Activated naive CD8-positive, alpha-beta T cell (primary cell): ENCODE results near the gene CDC16.

Source experiments
- H3K27ac Mint-ChIP-seq: one replicate; pipeline ENCODE4 v1.8.0; 2021; ENCODE audit warnings: mixed read lengths
- H3K27me3 Mint-ChIP-seq: one replicate; pipeline ENCODE4 v1.8.0; 2021; ENCODE audit warnings: mixed read lengths
- H3K36me3 Mint-ChIP-seq: one replicate; pipeline ENCODE4 v1.8.0; 2021; ENCODE audit warnings: mixed read lengths
- H3K4me1 Mint-ChIP-seq: one replicate; pipeline ENCODE4 v1.8.0; 2021; ENCODE audit warnings: low read depth, mixed read lengths
- H3K4me3 Mint-ChIP-seq: one replicate; pipeline ENCODE4 v1.8.0; 2021; ENCODE audit warnings: mild to moderate bottlenecking, mixed read lengths
- H3K9me3 Mint-ChIP-seq: one replicate; pipeline ENCODE4 v1.8.0; 2021; ENCODE audit warnings: low read depth, mixed read lengths

Gene CDC16

DNA sequence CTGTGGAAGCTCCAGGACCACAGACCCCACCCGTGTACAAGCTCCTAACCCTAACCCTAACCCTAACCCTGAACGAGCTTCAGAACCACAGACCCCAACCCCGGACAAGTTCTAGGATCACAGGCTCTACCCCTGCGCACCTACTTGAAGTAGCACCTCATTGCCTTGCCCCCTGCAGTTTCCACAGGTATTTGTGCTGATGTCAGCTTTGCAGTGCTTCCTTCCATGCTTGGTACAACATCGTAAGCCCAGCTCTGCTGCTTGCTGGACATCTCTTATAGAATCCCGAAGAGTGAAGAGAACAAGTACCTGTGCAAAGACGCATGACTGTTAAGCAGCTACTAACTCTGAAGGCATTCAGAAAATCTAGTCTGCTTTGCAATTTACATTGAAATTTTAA, 20.7 kb upstream of the CDC16 start:
- no peaks in the 10 kb centered on the region for H3K27me3 Mint-ChIP-seq
- H3K4me1 Mint-ChIP-seq = peaks cover 51% of the 10 kb centered on the region
- H3K9me3 Mint-ChIP-seq = no peaks in the 10 kb centered on the region
- no peak overlapping the region for H3K4me3 Mint-ChIP-seq
- H3K36me3 Mint-ChIP-seq = no peaks in the 10 kb centered on the region
- H3K27ac Mint-ChIP-seq = no peak overlapping the region

DNA sequence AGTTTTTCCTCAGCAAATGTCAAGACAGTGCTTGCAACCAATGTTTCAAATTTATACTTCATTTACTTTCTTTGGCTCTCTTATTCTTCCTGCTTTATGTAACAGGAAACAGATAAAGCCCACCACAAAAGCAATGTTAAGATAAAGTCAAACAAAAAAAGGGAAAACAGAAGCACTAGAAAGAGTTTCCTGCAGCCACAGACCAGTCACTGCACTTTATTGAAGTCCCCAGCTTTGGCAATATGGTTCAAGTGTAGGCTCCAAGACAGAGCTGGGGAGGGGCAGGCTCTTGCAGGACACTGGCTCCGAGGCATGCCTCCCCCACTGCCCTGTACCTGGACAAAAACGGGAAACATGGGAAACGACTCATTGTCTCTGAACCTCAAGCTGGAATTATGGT, 15.3 kb upstream of the CDC16 start:
- Mint-ChIP-seq H3K4me1 (peaks cover 78% of the 10 kb centered on the region), H3K27me3 (no peaks in the 10 kb centered on the region), H3K4me3 (peak overlapping the region; percentile 8), H3K9me3 (no peaks in the 10 kb centered on the region), H3K27ac (peak overlapping the region; percentile 48), H3K36me3 (no peaks in the 10 kb centered on the region)

DNA sequence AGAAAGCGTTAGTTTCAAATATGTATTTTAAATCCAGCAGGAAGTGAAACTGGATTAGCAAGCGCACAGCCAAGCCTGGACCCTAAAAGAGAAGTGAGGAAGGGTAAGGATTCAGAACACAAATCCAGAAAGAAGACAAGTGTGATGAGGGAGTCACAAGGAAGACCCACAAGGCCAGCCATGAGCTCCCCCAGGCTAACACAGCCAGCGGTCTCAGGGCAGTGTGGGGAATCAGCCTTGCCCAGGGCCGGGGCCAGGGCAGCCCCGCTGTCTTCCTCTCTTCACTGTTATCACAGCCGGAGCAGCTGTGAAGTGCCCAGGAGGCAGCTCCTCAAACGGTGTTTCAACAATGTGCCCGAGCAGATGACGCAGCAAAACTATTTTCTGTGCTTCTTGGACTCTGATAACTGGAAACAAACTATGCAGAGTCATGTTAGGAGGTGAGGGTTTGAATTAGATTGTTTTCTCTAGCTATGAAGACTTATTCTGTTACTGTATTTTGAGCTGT, 12.2 kb upstream of the CDC16 start:
- Mint-ChIP-seq H3K4me1 (peaks cover 87% of the 10 kb centered on the region), H3K27ac (peak overlapping the region; percentile 52), H3K4me3 (no peak overlapping the region)

DNA sequence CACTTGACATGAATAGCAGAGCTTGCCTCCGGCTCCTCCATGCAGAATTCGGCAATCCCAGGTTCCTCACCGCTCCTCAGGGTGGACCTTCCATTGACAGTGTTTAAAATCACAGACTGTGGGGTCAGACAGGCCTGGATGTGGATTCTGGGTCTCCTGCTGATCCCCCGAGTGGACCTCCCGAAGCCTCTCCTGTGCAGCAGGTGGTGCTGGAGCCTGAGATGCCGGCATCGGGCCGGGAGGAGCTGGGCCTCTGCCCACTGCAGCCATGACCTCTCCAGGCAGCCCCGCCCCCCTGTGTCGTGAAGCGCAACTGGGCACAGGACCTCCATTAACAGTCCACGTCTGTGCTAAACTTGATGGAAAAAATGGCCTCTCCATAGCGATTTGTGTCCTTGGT, 10.5 kb upstream of the CDC16 start:
- Mint-ChIP-seq H3K27ac (peak overlapping the region; percentile 89), H3K4me3 (no peak overlapping the region), H3K9me3 (no peaks in the 10 kb centered on the region), H3K4me1 (peaks cover 74% of the 10 kb centered on the region), H3K36me3 (no peaks in the 10 kb centered on the region), H3K27me3 (no peaks in the 10 kb centered on the region)

More for the DNA sequence above, 12.2 kb upstream of the CDC16 start:
- Mint-ChIP-seq H3K36me3 (no peaks in the 10 kb centered on the region), H3K9me3 (no peaks in the 10 kb centered on the region), H3K27me3 (no peaks in the 10 kb centered on the region)

DNA sequence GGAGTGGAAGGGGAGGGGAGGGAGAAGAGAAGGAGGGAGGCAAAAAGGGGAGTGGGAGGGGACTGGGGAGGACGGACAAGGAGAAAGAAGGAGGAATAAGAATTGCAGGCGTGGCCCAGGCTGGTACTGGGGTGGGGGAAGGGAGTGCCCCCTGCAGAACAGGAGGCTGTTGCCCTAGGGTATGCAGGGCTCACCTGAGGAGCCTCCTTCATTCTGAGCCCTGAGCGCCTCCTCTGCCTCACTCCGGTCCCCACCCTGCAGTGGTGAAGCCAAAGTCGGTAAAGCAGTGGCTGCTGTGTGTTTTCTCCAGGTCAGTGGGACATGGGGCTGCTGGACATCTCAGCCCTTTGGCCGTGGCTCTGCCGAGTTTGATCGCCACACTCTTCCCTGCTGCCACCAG, 9.1 kb upstream of the CDC16 start:
- peak overlapping the region; percentile 46 for H3K27ac Mint-ChIP-seq
- peaks cover 2% of the 10 kb centered on the region for H3K27me3 Mint-ChIP-seq
- H3K9me3 Mint-ChIP-seq = no peaks in the 10 kb centered on the region
- no peak overlapping the region for H3K4me3 Mint-ChIP-seq
- H3K36me3 Mint-ChIP-seq = no peaks in the 10 kb centered on the region
- peaks cover 64% of the 10 kb centered on the region for H3K4me1 Mint-ChIP-seq

DNA sequence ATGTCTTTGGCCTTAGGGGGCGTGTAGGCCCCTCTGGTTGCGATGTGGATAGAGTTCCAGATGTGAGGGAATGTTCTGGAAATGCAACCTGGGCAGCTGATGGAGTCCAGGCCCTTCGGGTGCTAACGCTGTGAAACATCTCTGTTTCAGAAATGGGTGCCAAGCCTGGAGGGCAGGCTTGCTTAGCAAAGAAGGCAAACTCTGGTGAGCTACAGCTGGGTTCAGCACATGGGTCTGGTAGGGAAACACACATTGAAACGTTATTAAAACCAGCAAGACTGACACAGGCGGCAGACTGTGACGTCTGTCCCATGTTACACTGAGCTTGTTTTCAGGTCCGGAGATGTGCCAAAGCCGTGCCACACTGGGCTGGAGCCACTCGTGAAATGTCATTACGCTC, 8.6 kb upstream of the CDC16 start:
- peaks cover 2% of the 10 kb centered on the region for H3K27me3 Mint-ChIP-seq
- peak overlapping the region; percentile 46 for H3K27ac Mint-ChIP-seq
- no peaks in the 10 kb centered on the region for H3K36me3 Mint-ChIP-seq
- H3K9me3 Mint-ChIP-seq = no peaks in the 10 kb centered on the region
- no peak overlapping the region for H3K4me3 Mint-ChIP-seq
- peaks cover 60% of the 10 kb centered on the region for H3K4me1 Mint-ChIP-seq

DNA sequence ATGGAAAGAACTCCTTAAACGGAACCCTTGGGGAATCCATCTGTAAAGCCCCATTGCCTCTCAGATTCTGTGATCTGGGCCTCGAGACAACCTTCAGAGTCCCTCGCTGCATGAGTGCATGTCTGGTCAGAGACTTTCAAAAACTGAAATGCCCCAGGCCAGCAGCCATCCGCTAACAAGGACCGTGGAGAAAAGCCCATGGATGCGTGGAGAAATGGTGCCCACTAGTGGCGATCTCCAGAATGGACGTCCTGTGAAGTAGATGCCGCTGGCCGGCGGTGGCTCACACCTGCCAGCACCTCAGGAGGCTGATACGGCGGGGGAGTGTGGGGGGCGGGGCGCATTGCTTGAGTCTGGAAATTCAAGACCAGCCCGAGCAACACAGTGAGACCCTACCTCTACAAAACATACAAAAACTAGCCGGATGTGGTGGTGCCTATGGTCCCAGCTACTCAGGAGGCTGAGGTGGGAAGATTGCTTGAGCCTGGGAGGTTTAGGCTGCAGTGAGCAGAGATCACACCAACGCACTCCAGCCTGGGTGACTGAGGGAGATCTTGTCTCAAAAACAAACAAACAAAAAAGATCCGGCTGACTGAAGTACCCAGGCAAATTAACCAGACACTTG, 7.9 kb upstream of the CDC16 start:
- peak overlapping the region; percentile 43 for H3K4me3 Mint-ChIP-seq
- peaks cover 52% of the 10 kb centered on the region for H3K4me1 Mint-ChIP-seq
- no peak overlapping the region for H3K27ac Mint-ChIP-seq

DNA sequence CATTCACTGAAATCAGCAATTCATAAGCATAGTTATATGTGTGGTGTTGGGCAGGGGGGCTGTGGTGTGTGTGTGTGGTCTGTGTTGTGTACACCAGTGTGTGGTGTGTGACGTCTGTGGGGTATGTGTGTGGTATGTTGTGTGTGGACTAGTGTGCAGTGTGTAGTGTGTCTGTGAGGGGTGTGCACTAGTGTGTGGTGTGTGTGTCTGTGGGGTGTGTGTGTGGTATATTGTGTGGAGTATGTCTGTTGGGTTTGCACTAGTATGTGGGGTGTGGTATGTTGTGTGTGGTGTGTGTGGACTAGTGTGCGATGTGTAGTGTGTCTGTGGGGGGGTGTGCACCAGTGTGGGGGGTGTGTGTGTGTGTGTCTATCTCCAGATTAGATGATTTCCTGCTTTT, 7.2 kb upstream of the CDC16 start:
- Mint-ChIP-seq H3K4me1 (peaks cover 45% of the 10 kb centered on the region), H3K36me3 (no peaks in the 10 kb centered on the region), H3K9me3 (no peaks in the 10 kb centered on the region), H3K27ac (peak overlapping the region; percentile 2), H3K27me3 (peaks cover 2% of the 10 kb centered on the region), H3K4me3 (no peak overlapping the region)

More for the DNA sequence above, 7.9 kb upstream of the CDC16 start:
- H3K9me3 Mint-ChIP-seq = no peaks in the 10 kb centered on the region
- H3K36me3 Mint-ChIP-seq = no peaks in the 10 kb centered on the region
- peaks cover 2% of the 10 kb centered on the region for H3K27me3 Mint-ChIP-seq

DNA sequence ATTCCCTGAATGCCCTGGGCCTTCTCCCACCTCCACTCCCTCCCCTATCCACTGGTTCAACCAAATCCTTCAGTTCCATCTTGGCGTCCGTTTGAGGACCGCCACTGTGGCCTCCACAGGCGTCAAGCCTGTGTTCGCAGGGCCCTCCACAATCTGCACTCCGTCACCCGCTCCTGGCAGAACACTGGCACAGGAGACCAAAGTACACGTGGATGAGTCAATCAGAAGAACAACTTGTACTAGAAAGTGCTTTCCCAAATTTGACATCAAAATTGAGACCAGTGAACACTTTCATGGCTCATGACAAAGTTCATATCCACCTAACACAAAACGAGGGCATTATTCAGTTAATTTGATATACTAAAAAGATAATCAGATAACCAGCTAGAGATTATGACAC, 6.5 kb upstream of the CDC16 start:
- Mint-ChIP-seq H3K9me3 (no peaks in the 10 kb centered on the region), H3K27me3 (peaks cover 2% of the 10 kb centered on the region), H3K4me3 (no peak overlapping the region), H3K36me3 (no peaks in the 10 kb centered on the region), H3K4me1 (peaks cover 41% of the 10 kb centered on the region), H3K27ac (no peak overlapping the region)

DNA sequence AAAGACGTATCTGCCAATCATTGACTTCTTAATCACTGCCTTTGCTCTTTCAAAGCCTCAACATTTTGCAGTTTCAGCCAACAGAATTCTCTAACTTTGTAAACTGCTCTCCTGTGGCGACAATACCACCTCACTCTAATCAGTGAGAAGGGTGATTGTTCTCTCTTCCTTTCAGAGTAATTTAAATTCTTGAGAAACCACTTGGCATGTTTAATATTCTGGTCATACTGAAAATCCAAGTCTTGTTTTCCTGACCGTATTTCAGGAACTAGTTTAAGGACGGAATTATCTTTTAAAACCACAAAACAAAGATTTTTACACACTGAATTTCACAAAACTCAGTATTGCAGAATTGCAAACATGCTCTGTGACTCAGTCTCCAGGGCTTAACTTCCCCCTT, 5.2 kb upstream of the CDC16 start:
- Mint-ChIP-seq H3K27ac (no peak overlapping the region), H3K4me3 (no peak overlapping the region), H3K9me3 (no peaks in the 10 kb centered on the region), H3K36me3 (no peaks in the 10 kb centered on the region), H3K27me3 (peaks cover 2% of the 10 kb centered on the region), H3K4me1 (peaks cover 38% of the 10 kb centered on the region)

DNA sequence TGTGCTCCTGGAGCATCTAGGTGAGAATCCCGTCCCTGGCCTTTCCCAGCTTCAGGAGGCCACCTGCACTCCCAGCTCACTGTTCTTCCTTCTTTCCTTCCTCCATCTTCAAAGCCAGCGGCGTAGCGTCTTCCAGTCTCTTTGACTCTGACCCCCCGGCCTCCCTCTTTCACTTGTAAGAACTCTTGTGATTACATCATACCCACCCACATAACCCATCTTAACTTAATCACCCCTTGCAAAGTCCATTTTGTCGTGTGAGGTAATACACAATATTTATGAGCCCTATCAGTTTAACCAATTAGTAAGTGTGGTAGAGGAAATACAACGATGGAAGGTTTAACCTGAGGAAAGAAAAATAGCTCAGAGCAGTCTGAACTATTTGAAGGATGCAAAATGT, 4.6 kb upstream of the CDC16 start:
- peaks cover 2% of the 10 kb centered on the region for H3K27me3 Mint-ChIP-seq

DNA sequence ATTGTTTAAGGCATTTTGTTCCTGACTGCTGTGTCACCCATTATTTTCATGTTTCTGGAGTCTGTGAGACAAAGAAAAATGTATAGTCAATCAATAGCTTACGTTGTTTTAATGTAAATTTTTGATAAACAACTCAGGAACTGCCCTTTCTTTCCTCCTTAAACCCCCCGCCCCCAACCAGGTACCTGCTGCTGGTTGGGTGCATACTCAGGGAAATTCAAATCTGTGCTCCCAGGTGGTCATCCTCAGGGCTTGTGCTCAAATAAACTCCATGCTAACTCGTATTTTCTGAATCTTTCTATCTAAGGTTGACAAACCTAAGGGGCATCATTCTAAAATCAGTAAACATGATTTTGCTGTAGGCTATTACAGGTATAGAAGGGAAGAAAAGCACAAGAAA, 4.1 kb upstream of the CDC16 start:
- Mint-ChIP-seq H3K4me1 (peaks cover 35% of the 10 kb centered on the region), H3K36me3 (peaks cover 2% of the 10 kb centered on the region), H3K4me3 (no peak overlapping the region), H3K27me3 (peaks cover 2% of the 10 kb centered on the region), H3K9me3 (no peaks in the 10 kb centered on the region), H3K27ac (no peak overlapping the region)

More for the DNA sequence above, 4.6 kb upstream of the CDC16 start:
- Mint-ChIP-seq H3K4me1 (peaks cover 33% of the 10 kb centered on the region), H3K36me3 (no peaks in the 10 kb centered on the region), H3K4me3 (no peak overlapping the region), H3K27ac (peak overlapping the region; percentile 54), H3K9me3 (no peaks in the 10 kb centered on the region)

DNA sequence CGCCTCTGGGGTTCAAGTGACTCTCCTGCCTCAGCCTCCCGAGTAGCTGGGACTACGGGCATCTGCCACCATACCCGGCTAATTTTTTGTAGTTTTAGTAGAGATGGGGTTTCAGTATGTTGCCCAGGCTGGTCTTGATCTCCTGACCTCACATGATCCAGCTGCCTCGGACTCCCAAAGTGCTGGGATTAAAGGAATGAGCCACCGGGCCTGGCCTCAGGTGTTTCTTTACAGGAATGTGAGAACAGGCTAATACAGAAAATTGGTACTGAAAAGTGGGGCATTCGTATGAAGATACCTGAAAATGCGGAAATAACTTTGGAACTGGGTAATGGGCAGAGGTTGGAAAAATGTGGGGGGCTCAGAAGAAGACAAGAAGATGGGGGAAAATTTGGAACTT, 2.8 kb upstream of the CDC16 start:
- Mint-ChIP-seq H3K36me3 (peaks cover 2% of the 10 kb centered on the region), H3K4me1 (peaks cover 33% of the 10 kb centered on the region), H3K27ac (peak overlapping the region; percentile 10), H3K9me3 (no peaks in the 10 kb centered on the region), H3K27me3 (peaks cover 2% of the 10 kb centered on the region), H3K4me3 (no peak overlapping the region)

DNA sequence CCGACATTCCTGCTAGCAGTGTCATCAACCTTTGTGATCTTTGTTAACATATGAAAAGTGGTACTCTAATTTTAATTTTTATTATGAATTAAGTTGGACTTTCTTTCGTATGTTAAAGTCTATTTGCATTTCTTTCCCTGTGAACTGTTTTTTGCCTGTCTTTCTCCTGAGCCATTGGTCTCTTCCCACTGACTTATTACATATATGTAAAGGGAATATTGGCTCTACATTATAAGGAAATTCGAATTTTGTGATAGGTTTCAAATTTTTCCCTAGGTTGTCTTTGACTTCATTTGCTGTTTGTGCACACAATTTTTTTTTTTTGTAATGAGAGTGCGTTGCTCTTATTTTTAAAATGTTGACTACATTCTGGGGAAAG, 442 bp upstream of the CDC16 start:
- Mint-ChIP-seq H3K27me3 (peaks cover 2% of the 10 kb centered on the region), H3K27ac (peak overlapping the region; percentile 59), H3K9me3 (no peaks in the 10 kb centered on the region), H3K4me3 (peak overlapping the region; percentile 95), H3K4me1 (peaks cover 31% of the 10 kb centered on the region), H3K36me3 (peaks cover 8% of the 10 kb centered on the region)

DNA sequence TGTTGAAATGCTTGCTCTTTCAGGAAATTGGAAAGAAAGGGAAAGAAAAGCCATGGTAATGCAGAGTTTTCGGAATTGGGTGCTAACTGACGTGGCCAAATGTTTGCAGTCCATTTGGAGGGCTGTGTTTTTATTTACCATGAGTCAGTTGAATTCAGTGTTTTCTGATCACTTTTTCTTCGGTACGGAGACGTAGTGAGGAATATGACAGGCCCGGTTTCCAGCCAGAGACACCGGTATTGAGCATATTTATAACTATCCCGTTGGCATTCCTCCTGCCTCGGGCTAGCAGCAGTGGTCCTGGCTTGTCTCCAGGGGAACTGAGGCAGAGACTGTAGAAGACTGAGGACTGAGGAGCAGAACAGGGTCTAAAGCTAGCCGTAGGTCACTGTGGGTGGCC, 1.0 kb downstream of the CDC16 start:
- peak overlapping the region; percentile 74 for H3K27ac Mint-ChIP-seq
- peaks cover 11% of the 10 kb centered on the region for H3K36me3 Mint-ChIP-seq
- H3K9me3 Mint-ChIP-seq = no peaks in the 10 kb centered on the region
- H3K4me3 Mint-ChIP-seq = peak overlapping the region; percentile 95
- H3K4me1 Mint-ChIP-seq = peaks cover 28% of the 10 kb centered on the region
- H3K27me3 Mint-ChIP-seq = no peaks in the 10 kb centered on the region

DNA sequence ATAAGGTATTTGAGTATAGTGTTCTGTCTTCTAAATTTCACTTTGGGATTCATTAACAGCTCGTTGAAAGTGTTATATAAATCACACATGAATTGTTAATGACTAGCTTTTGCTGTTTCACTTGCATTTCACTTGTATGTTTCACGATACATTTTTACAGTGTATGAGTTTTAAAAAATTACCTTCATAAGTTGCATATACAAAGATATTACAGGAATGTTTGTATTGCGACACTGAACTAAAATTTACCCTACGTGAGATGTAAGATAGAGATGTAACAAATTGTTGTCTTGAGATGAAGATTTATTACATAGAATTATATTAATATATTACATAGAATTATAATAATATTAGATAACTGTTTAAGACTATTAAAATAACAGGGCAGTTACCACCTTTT, 1.5 kb downstream of the CDC16 start:
- H3K4me3 Mint-ChIP-seq = peak overlapping the region; percentile 95
- H3K36me3 Mint-ChIP-seq = peaks cover 11% of the 10 kb centered on the region
- H3K4me1 Mint-ChIP-seq = peaks cover 28% of the 10 kb centered on the region
- no peaks in the 10 kb centered on the region for H3K27me3 Mint-ChIP-seq
- H3K9me3 Mint-ChIP-seq = no peaks in the 10 kb centered on the region
- peak overlapping the region; percentile 76 for H3K27ac Mint-ChIP-seq
